Right lobe of liver (tissue), 6 donors: ENCODE results near the gene MARCOL. TPM values are rescaled to one million over a fixed set of nuclear protein-coding genes. Genes with fewer than 3 reads are reported as not detected.

Experiments used
- ATAC-seq, 4 donors: fragments of 200-7000 bp; cut with Tn5 transposase; one replicate each; pipeline ENCODE4 v1.9.1; 2020; ENCODE audit warnings: mild to moderate bottlenecking in 4 of 4, moderate library complexity in 4 of 4
- DNase-seq, 3 donors: peaks; one replicate each; pipeline ENCODE4 v3.0.0-alpha.2; 2020
- H3K27ac ChIP-seq, 3 donors: fragments of 200-600 bp; one replicate each; pipeline ENCODE4 v1.8.0; 2022
- H3K27me3 ChIP-seq, 2 donors: fragments of 200-600 bp; one replicate each; pipeline ENCODE4 v1.8.0; 2022
- H3K36me3 ChIP-seq, 4 donors: fragments of 200-600 bp; sonication (generic) in 1 of 4; one replicate each; pipeline versions ENCODE4 v1.5.1 to v1.8.0; 2017 to 2022; ENCODE audit warnings: control low read depth in 1 of 4
- H3K4me1 ChIP-seq, 4 donors: fragments of 200-600 bp; sonication (generic) in 1 of 4; one replicate each; pipeline versions ENCODE4 v1.5.1 to v1.8.0; 2017 to 2022; ENCODE audit warnings: control low read depth in 1 of 4
- H3K4me3 ChIP-seq, 3 donors: fragments of 200-600 bp; one replicate each; pipeline ENCODE4 v1.8.0; 2022
- H3K9me3 ChIP-seq, 4 donors: fragments of 200-600 bp; sonication (generic) in 1 of 4; one replicate each; pipeline versions ENCODE4 v1.5.1 to v1.8.0; 2017 to 2022; ENCODE audit warnings: control low read depth in 1 of 4
- CTCF ChIP-seq, 4 donors: fragments of 200-600 bp in 3 of 4; fragments of 450-650 bp in 1 of 4; IDR thresholded peaks; one replicate each; pipeline versions ENCODE4 v1.5.1 to v1.8.0; 2016 to 2022; ENCODE audit warnings: antibody characterized with exemption in 4 of 4, mild to moderate bottlenecking in 2 of 4
- POLR2A ChIP-seq: fragments of 450-650 bp; IDR thresholded peaks from one replicate; pipeline ENCODE4 v1.6.1; 2017; ENCODE audit warnings: antibody characterized with exemption, mild to moderate bottlenecking
- WGBS: methylation state at CpG from one replicate; pipeline ENCODE4 v1.1.6; 2018; ENCODE audit warnings: low coverage, low lambda C conversion rate; ENCODE audit not compliant: insufficient coverage; ENCODE audit errors: missing lambda C conversion rate; 5-methylcytosine and 5-hydroxymethylcytosine counted together
- intact Hi-C, 2 donors: fragments of 100-400 bp; cut with DNase I; formaldehyde crosslinking; loops; one replicate each; pipeline versions ENCODE4 v1.11.2 to v1.14.1; 2022
- total RNA-seq, 6 experiments: library from RNA; depleted of rRNA in 2 of 6; stranded (reverse); fragments of >200 nt in 2 of 6; fragmentation: NEBNext Ultra II Directional in 3 of 6; extraction: Animal tissue kit (Norgen Biotek cat#: 25700) in 3 of 6; gene quantifications; one replicate each; pipeline versions ENCODE4 v1.1.0 to v1.2.4, GENCODE V29; 2016 to 2023
- donor health status: DM: no; HTN: yes; CAD: no.
- donor health status: DM: no; HTN: no; CAD: no.
- donor health status: DM: no; HTN: no; CAD: no.
- donor health status: DM: no; HTN: yes; CAD: no.
- donor health status: DM: no; HTN: yes; CAD: no.

Gene MARCOL
- total RNA-seq, 6 experiments from 2014 or later: not detected

- Histone ChIP-seq H3K27me3 (no peaks in the 10 kb centered on the region), H3K4me1 (no peaks in the 10 kb centered on the region), H3K4me3 (no peak overlapping the region), H3K36me3 (no peaks in the 10 kb centered on the region), H3K9me3 (no peaks in the 10 kb centered on the region), H3K27ac (no peak overlapping the region)
- DNase-seq (no peak), ATAC-seq (no peak)
- intact Hi-C loops: no loop called here
- TF ChIP-seq CTCF (IDR thresholded peaks at IDR 0.05) (no peak), POLR2A (no peak)
- WGBS: 50% methylated on average over 2 of the region's 2 CpGs
Observed at GRCh38 chr5:148224117-148224742, 14.1 kb upstream of the MARCOL start.

- Histone ChIP-seq H3K27ac (no peak overlapping the region), H3K4me3 (no peak overlapping the region), H3K9me3 (no peaks in the 10 kb centered on the region), H3K27me3 (no peaks in the 10 kb centered on the region), H3K36me3 (no peaks in the 10 kb centered on the region), H3K4me1 (no peaks in the 10 kb centered on the region)
- DNase-seq: no peak
- no peak for ATAC-seq
- intact Hi-C loops: no loop called here
- TF ChIP-seq CTCF (IDR thresholded peaks at IDR 0.05): no peak
- no peak for TF ChIP-seq POLR2A
- WGBS: 94% methylated on average over 3 of the region's 3 CpGs
Observed at GRCh38 chr5:148228392-148228984, 9.8 kb upstream of the MARCOL start.

- intact Hi-C loops: no loop called here
- H3K27ac ChIP-seq: no peak overlapping the region
- no peaks in the 10 kb centered on the region for H3K9me3 ChIP-seq
- H3K27me3 ChIP-seq: no peaks in the 10 kb centered on the region
- DNase-seq: no peak
- no peaks in the 10 kb centered on the region for H3K36me3 ChIP-seq
- TF ChIP-seq POLR2A (no peak), CTCF (IDR thresholded peaks at IDR 0.05) (no peak)
- ATAC-seq: no peak
- H3K4me3 ChIP-seq: no peak overlapping the region
- H3K4me1 ChIP-seq: no peaks in the 10 kb centered on the region
Observed at GRCh38 chr5:148229840-148230239, 8.5 kb upstream of the MARCOL start.

GRCh38 chr5:148230240-148230639, 8.1 kb upstream of the MARCOL start:
- Histone ChIP-seq H3K9me3 (no peaks in the 10 kb centered on the region), H3K4me3 (no peak overlapping the region), H3K4me1 (no peaks in the 10 kb centered on the region), H3K27ac (no peak overlapping the region), H3K27me3 (no peaks in the 10 kb centered on the region), H3K36me3 (no peaks in the 10 kb centered on the region)
- ATAC-seq (no peak), DNase-seq (no peak)
- intact Hi-C loops: no loop called here
- no peak for TF ChIP-seq POLR2A
- TF ChIP-seq CTCF (IDR thresholded peaks at IDR 0.05): no peak
- WGBS: 83% methylated on average over 7 of the region's 7 CpGs
